HepG2 (cell line): ENCODE measurements around the gene MFF. TPM values are rescaled to one million over a fixed set of nuclear protein-coding genes. Genes with fewer than 3 reads are reported as not detected.

Experiments
- ASH2L ChIP-seq: fragments of 300-600, 200-600 bp; sonication (generic); IDR thresholded peaks from 2 replicates; pipeline ENCODE4 v1.7.0; 2017; ENCODE audit warnings: low read depth, mild to moderate bottlenecking, moderate library complexity, mixed read lengths, low read length; ENCODE audit not compliant: insufficient read length
- CBX1 ChIP-seq: IDR thresholded peaks from one replicate; pipeline ENCODE4 v1.6.1; 2016; ENCODE audit warnings: antibody characterized with exemption, low read depth
- CHD4 ChIP-seq: fragments of 200-600 bp; sonication (generic); IDR thresholded peaks from 2 replicates; pipeline ENCODE4 v1.7.0; 2017; ENCODE audit warnings: mild to moderate bottlenecking, low read length, borderline replicate concordance
- ELF3 ChIP-seq: IDR thresholded peaks from 2 replicates; pipeline ENCODE4 v1.6.1; 2016; ENCODE audit warnings: missing genetic modification reagents, missing compliant biosample characterization
- ELF4 ChIP-seq: sonication (generic); formaldehyde crosslinking; IDR thresholded peaks from 2 replicates; pipeline ENCODE4 v1.5.0; 2020; ENCODE audit warnings: missing genetic modification reagents, mild to moderate bottlenecking, moderate library complexity, borderline replicate concordance
- EP300 ChIP-seq, 3 experiments: sonication (generic) in 1 of 3; formaldehyde crosslinking in 1 of 3; IDR thresholded peaks; 2 replicates each; pipeline versions ENCODE4 v1.5.1 to v1.6.1; 2011 to 2020; ENCODE audit warnings: low read depth in 2 of 3, low read length in 2 of 3, borderline replicate concordance in 1 of 3, improper control_type of control experiment in 1 of 3, mild to moderate bottlenecking in 1 of 3, missing genetic modification reagents in 1 of 3, moderate library complexity in 1 of 3
- ETV6 ChIP-seq: sonication (generic); formaldehyde crosslinking; conservative IDR thresholded peaks from 2 replicates; pipeline ENCODE4 v1.4.0; 2020; ENCODE audit warnings: missing genetic modification reagents
- FOXP1 ChIP-seq, 2 experiments: fragments of 450-650 bp in 1 of 2; IDR thresholded peaks; 2 replicates each; pipeline ENCODE4 v1.6.1; 2017 to 2018; ENCODE audit warnings: antibody characterized with exemption in 1 of 2
- GPN1 ChIP-seq: sonication (generic); formaldehyde crosslinking; IDR thresholded peaks from 2 replicates; pipeline ENCODE4 v1.5.1; 2020; ENCODE audit warnings: missing genetic modification reagents, borderline replicate concordance
- HOXA9 ChIP-seq: sonication (generic); formaldehyde crosslinking; IDR thresholded peaks from 2 replicates; pipeline ENCODE4 v1.8.1; 2022; ENCODE audit warnings: missing genetic modification reagents, mild to moderate bottlenecking, moderate library complexity, borderline replicate concordance
- ISL2 ChIP-seq: sonication (generic); formaldehyde crosslinking; IDR thresholded peaks from 2 replicates; pipeline ENCODE4 v1.5.0; 2020; ENCODE audit warnings: missing genetic modification reagents
- KLF9 ChIP-seq: IDR thresholded peaks from 2 replicates; pipeline ENCODE4 v1.6.1; 2016; ENCODE audit warnings: low read depth
- MLXIP ChIP-seq: sonication (generic); formaldehyde crosslinking; IDR thresholded peaks from 2 replicates; pipeline ENCODE4 v1.9.0; 2021; ENCODE audit warnings: missing genetic modification reagents, borderline replicate concordance
- PHB2 ChIP-seq: fragments of 450-650 bp; IDR thresholded peaks from 2 replicates; pipeline ENCODE4 v1.6.1; 2018; ENCODE audit not compliant: partially characterized antibody
- PRPF4 ChIP-seq: fragments of 200-400 bp; formaldehyde crosslinking; IDR thresholded peaks from 2 replicates; pipeline ENCODE4 v1.6.1; 2016; ENCODE audit warnings: low read length, low read depth; ENCODE audit not compliant: poor library complexity, severe bottlenecking
- RNF2 ChIP-seq: fragments of 450-650 bp; conservative IDR thresholded peaks from 2 replicates; pipeline ENCODE4 v1.6.1; 2016; ENCODE audit warnings: low read depth
- SOX6 ChIP-seq, 2 experiments: fragments of 450-650 bp in 1 of 2; sonication (generic) in 1 of 2; formaldehyde crosslinking in 1 of 2; IDR thresholded peaks; 2 replicates each; pipeline versions ENCODE4 v1.4.0 to v1.6.1; 2017 to 2020; ENCODE audit warnings: antibody characterized with exemption in 1 of 2, mild to moderate bottlenecking in 1 of 2, missing genetic modification reagents in 1 of 2
- STAT5B ChIP-seq: sonication (generic); formaldehyde crosslinking; IDR thresholded peaks from 2 replicates; pipeline ENCODE4 v1.4.0; 2020; ENCODE audit warnings: missing genetic modification reagents
- TAF15 ChIP-seq: fragments of 200-400 bp; formaldehyde crosslinking; IDR thresholded peaks from one replicate; pipeline ENCODE4 v1.6.1; 2018; ENCODE audit warnings: mild to moderate bottlenecking, low read depth, low read length; ENCODE audit not compliant: poor library complexity, severe bottlenecking
- ZNF724P ChIP-seq: sonication (generic); formaldehyde crosslinking; IDR thresholded peaks from 2 replicates; pipeline ENCODE4 v1.8.0; 2022; ENCODE audit warnings: missing genetic modification reagents, borderline replicate concordance
- polyA plus RNA-seq, 8 experiments: library from polyadenylated mRNA; depleted of rRNA in 3 of 8; stranded (reverse) in 7 of 8; unstranded in 1 of 8; fragments of >200 nt; fragmentation: Illumina TruSeq in 4 of 8; extraction: Trizol in 4 of 8; gene quantifications; 2 replicates each; pipeline versions ENCODE4 v1.2.1 to v1.2.3, GENCODE V29; 2011 to 2016; ENCODE audit warnings: low read depth in 4 of 8, missing spikeins in 1 of 8, mixed read lengths in 1 of 8; ENCODE audit not compliant: insufficient read depth in 1 of 8
- total RNA-seq, 5 experiments: library from RNA; depleted of rRNA; stranded (reverse); fragments of >200 nt; fragmentation: Illumina TruSeq; extraction: Trizol; gene quantifications; 2 replicates each; pipeline ENCODE4 v1.2.3, GENCODE V29; 2016; ENCODE audit warnings: low read depth in 1 of 5
- TF ChIP-seq, protein P1 (sequence below): IDR thresholded peaks from 2 replicates; pipeline ENCODE4 v1.4.0; 2020; ENCODE audit warnings: mild to moderate bottlenecking, missing genetic modification reagents
- TF ChIP-seq, protein P2 (sequence below): sonication (generic); formaldehyde crosslinking; IDR thresholded peaks from 2 replicates; pipeline ENCODE4 v1.8.0; 2022; ENCODE audit warnings: mild to moderate bottlenecking, missing genetic modification reagents, moderate library complexity

Gene MFF
- total and polyA plus RNA-seq, 2 of the 13 experiments (the other 11 are each of a cell fraction or from before 2014, with no cell fraction given), result 81.9 to 156 TPM

DNA sequence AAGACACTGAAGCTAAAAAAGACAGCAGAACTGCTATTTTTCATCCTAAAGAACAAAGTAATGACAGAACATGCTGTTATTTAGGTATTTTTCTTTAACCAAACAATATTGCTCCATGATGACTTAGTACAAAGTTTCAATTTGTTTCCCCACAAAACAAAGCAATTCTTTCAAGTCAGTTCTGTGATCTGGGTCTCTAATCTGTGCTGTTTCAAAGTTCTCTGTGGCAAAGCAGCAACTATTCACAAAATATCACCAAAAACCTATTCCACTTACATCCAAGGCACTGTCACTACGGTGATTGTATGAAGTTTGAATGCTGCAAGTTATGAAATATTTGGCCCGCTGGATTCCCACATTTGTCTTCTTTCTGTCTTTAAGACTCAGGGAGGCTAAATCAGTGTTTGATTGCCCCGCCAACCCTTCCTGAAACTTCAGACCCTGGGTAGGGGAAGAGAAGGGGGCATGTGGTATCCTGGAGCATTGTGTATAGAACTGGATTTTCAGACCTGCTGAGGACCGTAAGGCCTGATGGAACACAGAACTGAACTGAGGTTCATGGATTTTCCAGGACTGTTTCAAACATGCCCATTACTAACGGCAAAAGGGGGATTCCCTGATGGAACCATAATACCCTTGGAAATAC is 13.1 kb upstream of the MFF start (continued):
- TF ChIP-seq MLXIP (CRISPR knock-in tag) (no peak), SOX6 (IDR thresholded peaks at IDR 0.05) (no peak), SOX6 (CRISPR knock-in tag; IDR thresholded peaks at IDR 0.05) (peak; percentile 65; the same call in 1 of the 2 replicates), ISL2 (CRISPR knock-in tag) (0 out of 2 replicates have a peak, but pooled peaks have one; percentile 29), ELF3 (CRISPR knock-in tag) (peak; percentile 24; the same call in 1 of the 2 replicates), EP300 (IDR thresholded peaks at IDR 0.05; ENCODE audit: low read depth in 2 of 2, low read length in 2 of 2) (peak in 1 of 2 experiments; percentile 85; a peak in 2 of 4 replicates), EP300 (CRISPR knock-in tag; IDR thresholded peaks at IDR 0.05; ENCODE audit: borderline replicate concordance) (no peak; the same call in 1 of the 2 replicates), HOXA9 (CRISPR knock-in tag) (no peak), KLF9 (CRISPR knock-in tag) (no peak), CHD4 (0 out of 2 replicates have a peak, but pooled peaks have one; percentile 17), PRPF4 (no peak), CBX1 (no peak), ASH2L (peak; percentile 76), ETV6 (CRISPR knock-in tag) (no peak), FOXP1 (IDR thresholded peaks at IDR 0.05) (no peak; the same call in 1 of the 2 replicates), FOXP1 (CRISPR knock-in tag; IDR thresholded peaks at IDR 0.05) (peak; percentile 50; the same call in 1 of the 2 replicates), ZNF724P (CRISPR knock-in tag) (no peak), ELF4 (CRISPR knock-in tag) (no peak), RNF2 (no peak), TAF15 (no peak), GPN1 (CRISPR knock-in tag) (no peak), STAT5B (CRISPR knock-in tag) (no peak), PHB2 (no peak)
- TF ChIP-seq, protein P1, sequence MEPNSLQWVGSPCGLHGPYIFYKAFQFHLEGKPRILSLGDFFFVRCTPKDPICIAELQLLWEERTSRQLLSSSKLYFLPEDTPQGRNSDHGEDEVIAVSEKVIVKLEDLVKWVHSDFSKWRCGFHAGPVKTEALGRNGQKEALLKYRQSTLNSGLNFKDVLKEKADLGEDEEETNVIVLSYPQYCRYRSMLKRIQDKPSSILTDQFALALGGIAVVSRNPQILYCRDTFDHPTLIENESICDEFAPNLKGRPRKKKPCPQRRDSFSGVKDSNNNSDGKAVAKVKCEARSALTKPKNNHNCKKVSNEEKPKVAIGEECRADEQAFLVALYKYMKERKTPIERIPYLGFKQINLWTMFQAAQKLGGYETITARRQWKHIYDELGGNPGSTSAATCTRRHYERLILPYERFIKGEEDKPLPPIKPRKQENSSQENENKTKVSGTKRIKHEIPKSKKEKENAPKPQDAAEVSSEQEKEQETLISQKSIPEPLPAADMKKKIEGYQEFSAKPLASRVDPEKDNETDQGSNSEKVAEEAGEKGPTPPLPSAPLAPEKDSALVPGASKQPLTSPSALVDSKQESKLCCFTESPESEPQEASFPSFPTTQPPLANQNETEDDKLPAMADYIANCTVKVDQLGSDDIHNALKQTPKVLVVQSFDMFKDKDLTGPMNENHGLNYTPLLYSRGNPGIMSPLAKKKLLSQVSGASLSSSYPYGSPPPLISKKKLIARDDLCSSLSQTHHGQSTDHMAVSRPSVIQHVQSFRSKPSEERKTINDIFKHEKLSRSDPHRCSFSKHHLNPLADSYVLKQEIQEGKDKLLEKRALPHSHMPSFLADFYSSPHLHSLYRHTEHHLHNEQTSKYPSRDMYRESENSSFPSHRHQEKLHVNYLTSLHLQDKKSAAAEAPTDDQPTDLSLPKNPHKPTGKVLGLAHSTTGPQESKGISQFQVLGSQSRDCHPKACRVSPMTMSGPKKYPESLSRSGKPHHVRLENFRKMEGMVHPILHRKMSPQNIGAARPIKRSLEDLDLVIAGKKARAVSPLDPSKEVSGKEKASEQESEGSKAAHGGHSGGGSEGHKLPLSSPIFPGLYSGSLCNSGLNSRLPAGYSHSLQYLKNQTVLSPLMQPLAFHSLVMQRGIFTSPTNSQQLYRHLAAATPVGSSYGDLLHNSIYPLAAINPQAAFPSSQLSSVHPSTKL (CRISPR knock-in tag), result peak; percentile 29; the same call in 1 of the 2 replicates
- TF ChIP-seq, protein P2, sequence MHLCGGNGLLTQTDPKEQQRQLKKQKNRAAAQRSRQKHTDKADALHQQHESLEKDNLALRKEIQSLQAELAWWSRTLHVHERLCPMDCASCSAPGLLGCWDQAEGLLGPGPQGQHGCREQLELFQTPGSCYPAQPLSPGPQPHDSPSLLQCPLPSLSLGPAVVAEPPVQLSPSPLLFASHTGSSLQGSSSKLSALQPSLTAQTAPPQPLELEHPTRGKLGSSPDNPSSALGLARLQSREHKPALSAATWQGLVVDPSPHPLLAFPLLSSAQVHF (CRISPR knock-in tag), result no peak
